Measurements from ENCODE around the gene AGER.
A peak's percentile ranks its signal among the peaks of the same experiment; 100 is the strongest.

Gene AGER

DNA sequence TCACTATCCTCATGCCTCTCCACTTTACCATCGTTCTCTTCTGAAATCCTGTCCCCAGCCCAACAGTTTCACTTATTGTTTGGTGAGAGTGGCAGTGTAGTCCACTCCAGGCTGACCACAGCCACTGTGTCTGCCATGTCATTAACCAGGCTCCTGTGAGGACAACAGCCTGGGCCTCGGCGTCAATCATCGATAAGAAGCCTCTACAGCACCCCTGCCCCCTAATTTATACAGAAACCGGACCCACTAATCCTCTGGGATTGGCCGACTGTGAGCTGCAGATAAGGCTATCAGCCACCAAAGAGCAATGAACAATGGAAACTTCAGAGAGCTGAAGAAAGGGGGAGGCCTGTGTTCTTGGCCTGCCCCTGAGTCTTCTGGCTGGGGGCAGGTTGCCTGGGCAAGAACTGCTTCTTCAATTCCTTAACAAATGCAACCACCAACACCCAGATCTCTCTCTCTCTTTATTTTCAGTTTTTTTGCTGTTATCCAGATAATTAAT is 16.2 kb downstream of the AGER start:
- DNase-seq: no peak

GRCh38 chr6:32167154-32167760 is 16.8 kb downstream of the AGER start:
- no peak for DNase-seq

- no peak for DNase-seq
Measured at GRCh38 chr6:32166411-32167061, 17.5 kb downstream of the AGER start.

DNA sequence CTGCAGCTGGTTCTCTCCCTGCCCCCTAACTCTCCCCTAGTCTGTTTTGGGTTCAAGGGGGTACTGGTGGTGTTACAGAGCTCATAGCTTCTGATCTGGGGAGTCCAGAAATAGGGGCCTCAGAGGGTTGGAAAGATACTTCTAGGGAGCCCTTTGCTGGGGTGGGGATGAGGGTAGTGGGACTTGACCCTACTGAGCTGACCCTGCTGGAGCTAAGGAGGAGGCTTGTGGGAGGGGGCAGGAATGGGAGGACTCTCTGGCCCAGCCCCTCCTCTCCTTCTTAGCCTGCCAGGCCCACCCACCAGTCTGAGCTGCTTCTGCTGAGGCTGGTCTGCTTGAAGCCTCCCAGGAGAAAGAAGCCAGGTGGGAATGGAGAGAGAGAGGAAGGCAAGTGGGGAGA is 19.8 kb downstream of the AGER start, which contains the start of gene EGFL8:
Gene EGFL8, plus strand, starts transcription at position 301 of the 400 bp plus-strand sequence. CDS start 1,571 bp downstream, outside the sequence.
- no peak for DNase-seq

DNA sequence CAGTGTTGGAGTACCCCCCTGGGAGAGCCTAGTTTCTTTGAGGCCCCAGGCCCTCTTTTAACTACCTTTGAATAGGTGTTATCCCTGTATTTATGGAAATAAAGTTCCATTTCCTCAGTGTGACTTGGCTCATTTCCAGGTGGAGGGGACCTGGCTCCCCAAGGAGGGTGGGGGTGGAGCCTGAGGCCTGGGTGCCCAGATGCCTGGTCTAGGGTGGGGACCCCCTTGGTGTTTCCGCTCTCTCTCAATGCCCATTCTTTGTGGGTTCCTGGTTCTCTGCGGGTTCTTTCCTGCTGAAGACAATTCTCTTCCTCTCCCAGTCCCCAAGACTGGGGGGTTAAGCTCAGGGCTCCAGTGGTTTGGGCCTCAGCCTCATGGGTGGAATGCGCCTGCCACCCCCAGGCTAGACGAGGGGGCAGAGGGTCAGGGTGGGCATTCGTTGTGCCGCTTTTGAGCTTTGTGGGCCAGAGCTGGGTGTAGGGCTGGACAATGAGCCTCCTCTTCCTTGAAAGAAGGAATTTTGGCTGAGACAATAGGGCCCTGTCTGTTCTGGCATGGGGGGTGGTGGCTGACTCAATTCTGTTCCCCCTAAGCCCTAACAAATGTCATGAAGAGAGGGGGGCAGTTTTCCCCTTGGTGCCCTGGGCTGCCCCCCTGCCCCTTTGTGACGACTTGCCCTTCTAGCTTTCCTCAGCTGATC is 20.3 kb downstream of the AGER start:
- DNase-seq: no peak

GRCh38 chr6:32158052-32158451 is 26.0 kb downstream of the AGER start:
- no peak for DNase-seq

DNA sequence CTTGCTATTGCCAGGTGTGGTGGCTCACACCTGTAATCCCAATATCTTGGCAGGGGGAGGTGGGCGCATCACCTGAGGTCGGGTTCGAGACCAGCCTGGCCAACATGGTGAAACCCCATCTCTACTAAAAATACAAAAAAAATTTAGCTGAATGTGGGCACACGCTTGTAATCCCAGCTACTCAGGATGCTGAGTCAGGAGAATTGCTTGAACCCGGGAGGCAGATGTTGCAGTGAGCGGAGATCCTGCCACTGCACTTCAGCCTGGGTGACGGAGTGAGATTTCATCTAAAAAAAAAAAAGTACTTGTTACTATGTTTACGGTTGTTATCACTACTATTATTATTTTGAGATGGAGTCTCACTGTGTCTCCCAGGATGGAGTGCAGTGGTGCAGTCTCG is 27.2 kb downstream of the AGER start:
- DNase-seq: no peak

DNA sequence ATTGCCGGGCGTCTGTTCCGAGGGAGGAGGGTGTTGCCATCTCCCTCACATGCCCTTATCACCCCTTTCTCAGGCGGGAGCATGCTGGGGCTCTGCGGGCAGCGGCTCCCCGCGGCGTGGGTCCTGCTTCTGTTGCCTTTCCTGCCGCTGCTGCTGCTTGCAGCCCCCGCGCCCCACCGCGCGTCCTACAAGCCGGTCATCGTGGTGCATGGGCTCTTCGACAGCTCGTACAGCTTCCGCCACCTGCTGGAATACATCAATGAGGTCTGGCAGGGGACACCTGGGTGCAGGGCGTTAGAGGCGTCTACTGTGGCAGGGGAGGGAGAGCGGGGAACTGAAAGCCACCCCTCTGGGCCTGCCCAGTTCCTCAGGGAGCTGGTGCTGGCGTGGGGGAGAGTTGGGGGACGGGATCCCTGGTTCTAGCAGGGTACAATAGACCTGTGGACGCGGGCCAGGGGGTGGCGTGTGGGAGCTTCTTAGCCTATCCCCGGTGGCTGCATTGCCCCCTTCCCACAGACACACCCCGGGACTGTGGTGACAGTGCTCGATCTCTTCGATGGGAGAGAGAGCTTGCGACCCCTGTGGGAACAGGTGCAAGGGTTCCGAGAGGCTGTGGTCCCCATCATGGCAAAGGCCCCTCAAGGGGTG is 29.4 kb downstream of the AGER start:
- peak; percentile 77 for DNase-seq

GRCh38 chr6:32153564-32154513 is 30.2 kb downstream of the AGER start, which contains the start of gene PPT2:
Gene PPT2 (plus strand): TSS chr6:32154141. CDS start chr6:32154595, 454 bp downstream.
- DNase-seq: peak; percentile 90

GRCh38 chr6:32152769-32153563 is 31.1 kb downstream of the AGER start:
- DNase-seq: no peak

DNA sequence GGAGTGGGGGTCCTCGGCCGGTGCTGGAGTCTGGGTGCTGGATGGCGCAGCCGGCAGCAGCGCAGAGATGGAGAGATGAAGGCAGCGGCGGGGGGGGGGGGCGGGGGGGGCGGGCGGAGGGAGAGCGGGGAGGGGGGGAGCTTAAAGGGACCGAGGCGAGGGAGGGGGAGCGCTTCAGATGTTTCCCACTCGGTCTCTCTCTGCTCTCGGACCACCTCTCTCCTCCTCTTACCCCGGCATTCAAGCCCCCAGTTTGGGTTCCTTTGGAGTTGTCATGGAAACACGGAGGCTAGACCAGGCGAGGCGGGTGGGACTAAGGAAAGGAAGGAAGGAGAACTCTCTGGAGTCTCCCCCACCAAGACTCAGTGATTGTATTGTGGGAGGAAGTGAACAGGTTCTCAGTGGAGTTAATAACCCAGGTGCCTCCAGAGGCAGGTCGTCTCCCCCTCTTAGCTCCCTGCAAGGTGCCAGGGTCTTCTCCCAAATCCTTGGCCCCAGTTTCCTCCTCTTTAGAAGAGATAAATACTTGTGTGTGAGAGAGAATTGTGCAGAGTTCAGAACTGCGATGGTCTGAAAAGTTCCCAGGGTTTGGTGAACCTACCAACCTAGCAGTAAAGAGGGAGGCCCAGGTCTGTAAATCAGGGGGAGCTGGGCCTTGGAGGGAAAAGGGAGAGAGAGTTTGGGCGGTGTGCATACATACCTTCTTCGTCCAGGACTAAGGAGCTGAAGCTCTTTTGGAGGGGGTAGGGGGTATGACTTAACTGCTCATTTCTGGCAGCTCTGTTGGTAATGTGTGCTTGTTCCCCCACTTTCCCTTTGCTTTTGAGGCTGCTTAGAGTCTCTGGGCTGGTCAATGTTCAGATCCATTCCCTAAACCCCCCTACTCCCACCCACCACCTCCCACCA is 31.9 kb downstream of the AGER start, which contains the start of gene PRRT1:
Gene PRRT1, minus strand, starts transcription at position 77 of the 906 bp plus-strand sequence. CDS start 112 bp downstream, outside the sequence.
- DNase-seq: no peak

- DNase-seq: no peak
Measured at GRCh38 chr6:32151181-32151862, 32.7 kb downstream of the AGER start.

- DNase-seq: no peak
Measured at GRCh38 chr6:32149932-32150870, 33.9 kb downstream of the AGER start.

DNA sequence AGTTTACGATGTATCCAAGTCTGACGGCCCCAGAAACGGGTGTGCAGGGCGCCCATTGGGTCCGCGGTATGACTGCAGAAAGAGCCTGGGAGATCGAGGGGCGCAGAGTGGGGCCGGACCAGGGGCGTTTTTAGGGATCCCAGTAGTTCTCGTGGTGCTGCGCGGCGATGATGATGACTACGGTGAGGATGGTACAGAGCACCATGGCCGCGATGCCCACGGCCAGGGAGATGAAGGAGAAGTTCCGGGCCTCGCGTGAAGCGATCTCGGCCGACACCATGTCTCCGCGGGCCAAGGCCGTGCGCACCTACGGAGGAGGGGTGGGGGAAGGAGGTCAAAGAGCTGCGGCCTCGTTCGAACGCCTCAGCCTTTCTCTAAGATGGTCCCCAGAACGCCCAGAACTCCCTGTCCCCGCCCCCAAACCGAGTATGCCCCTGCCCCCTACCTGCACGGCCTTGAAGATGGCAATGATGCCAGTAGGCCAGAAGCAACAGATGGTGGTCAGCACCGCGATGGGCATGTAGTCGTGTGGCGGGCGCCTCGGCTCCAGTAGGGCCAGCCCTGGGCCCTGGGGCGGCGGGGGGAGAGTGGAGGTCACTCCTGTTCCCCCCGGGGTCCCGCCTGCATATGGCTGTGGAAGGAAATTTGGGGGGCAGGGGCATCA is 34.8 kb downstream of the AGER start:
- no peak for DNase-seq

DNA sequence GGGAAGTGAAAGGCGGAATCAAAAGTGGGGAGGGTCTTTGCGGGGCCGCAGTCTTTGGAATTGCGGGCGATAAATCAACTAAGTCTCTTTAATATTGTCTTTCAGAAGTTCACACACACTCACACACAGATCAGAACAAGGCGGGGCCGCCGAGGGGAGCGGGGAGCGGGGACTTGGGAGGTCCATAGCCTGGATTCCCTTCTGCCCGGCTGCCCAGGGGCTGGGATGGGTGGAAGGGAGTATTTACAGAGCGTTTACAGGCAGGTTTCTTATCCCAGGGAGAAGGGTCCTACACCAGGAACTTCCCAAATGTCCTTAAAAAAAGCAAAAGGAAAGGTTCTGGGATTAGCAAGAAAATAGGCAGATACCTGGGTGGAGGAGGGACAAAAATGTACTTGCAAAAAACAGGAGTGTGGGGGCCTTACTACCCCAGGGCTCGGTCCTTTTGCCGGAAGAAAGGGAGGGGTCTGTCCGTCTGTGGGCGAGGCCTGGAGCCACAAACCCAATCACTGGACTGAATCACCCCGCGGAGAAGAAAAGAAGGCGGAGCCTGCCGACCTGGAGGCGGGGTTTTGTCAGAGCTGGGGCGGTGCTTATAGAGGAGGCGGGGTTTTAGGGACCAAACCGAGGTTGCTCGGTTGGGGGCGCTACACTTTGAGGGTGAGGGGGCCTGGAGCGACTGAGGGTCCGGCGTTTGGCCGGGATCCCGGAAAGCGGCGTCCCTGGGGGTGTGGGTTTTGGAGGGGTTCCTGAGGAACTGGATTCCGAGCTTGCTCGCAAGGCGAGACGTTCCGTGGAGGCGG is 35.6 kb downstream of the AGER start:
- peak; percentile 85 for DNase-seq

GRCh38 chr6:32147401-32148132 is 36.5 kb downstream of the AGER start:
- DNase-seq: no peak
